GM21723 (cell line): ENCODE data around the gene MRPS27.

Experiments used
- ATAC-seq: cut with Tn5 transposase; IDR thresholded peaks from one replicate; pipeline ENCODE4 v1.9.1; 2021; ENCODE audit warnings: mild to moderate bottlenecking, moderate library complexity; ENCODE audit not compliant: unreplicated experiment

The MRPS27 gene

DNA sequence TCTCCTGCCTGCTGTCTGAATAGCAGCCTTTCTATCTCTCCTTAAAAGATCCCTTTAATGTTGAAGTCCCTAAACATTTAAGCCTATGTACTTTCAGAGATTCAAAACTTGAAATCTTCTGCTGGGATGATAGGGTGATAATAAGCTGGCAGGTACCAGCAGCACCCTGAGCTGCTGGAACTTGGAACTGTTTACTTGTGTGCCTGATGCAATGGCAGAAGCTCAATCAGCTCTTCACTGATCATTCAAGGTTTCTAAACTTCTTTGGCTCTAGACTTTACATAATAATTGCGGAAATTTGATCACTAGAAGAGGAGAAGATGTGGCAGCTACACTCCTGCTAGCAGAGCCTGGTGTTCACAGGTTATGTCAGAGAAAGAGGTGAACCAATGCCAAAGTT is 27.6 kb downstream of the MRPS27 start:
- no peak for ATAC-seq

DNA sequence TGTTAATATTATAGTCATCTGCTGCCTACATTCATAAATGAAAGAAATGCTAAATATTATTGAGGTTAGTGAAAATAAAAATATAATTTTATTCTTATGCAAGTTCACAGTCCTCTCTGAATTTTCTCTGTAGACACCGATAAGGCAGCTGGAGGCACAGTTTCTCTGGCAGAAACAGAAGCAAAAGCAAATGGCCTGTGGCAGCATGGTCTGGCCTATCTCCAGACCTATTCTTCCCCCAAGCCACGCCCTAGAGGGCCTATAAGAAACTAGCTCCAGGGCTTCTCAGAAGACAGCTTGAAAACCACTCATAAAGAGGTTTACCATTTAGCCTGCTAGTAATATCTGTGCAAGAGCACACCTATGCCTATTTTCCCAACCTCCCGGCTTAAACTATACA is 28.4 kb downstream of the MRPS27 start:
- ATAC-seq: no peak

DNA sequence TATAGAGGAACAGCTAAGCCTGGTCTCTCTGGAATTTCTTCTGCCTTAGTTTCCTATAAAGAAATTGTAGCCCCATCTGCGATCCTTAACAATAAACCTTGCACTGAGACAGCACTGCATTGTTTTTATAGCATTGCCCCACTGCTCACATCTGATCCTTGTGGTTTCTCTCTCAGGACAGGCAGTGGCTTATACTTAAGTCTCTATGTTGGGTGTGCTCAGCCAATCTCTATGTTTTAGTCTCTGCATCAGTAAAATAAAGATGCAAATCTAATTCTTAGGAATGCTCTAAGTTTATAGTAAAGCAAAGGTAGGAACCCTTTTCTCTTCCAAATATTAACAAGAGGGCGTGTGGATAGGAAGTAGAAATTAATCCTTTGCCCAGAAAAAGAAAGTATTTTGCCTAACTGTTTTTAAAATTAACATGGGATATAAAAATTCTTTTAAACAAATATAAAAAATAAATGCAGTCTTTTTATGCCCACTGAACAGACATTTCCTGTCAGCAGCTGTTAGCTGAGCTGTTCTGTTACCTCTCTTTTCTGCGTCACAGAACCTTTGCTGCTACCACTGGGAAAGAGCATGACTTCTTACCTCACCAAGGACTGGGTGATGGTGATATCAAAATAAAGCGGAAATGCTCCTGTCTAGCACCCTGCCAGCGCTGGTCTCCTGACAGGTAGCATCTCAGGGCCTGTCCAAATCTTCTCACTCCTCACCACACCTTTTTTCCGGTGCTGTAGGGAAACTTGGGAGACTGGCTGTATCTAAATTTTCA is 29.5 kb downstream of the MRPS27 start:
- ATAC-seq: no peak

DNA sequence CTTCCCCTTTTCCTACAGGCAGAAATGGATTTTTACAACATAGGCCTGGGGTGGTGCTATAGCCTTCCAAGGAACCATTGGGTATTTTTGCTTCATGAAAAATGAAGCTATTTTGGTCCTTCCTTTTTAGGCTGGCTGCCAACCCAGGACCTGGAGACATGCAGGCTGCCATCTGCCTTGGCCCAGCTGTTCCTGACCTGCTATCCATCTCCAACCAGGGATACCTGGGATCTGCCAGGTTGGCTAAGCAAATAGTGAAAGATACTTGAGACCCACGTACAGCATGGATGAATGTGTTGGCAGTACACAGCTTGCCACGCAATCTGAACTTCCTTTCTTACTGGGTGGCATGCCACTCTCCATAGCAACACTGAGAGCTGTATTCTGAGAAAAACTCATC is 31.1 kb downstream of the MRPS27 start:
- no peak for ATAC-seq

DNA sequence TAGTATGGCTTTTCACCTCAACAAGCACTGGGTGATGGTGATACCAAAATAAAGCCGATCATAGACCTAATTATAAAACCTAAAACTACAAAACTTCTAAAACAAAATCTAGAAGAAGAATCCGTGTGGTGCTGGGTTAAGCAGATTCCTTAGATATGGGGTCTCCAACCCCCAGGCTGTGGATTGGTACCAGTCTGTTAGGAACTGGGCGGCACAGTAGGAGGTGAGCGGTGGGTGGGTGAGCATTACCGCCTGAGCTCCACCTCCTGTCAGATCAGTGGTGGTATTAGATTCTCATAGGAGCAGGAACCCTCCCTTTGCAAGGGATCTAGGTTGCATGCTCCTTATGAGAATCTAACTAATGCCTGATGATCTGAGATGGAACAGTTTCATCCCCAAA is 33.2 kb downstream of the MRPS27 start:
- ATAC-seq: no peak

DNA sequence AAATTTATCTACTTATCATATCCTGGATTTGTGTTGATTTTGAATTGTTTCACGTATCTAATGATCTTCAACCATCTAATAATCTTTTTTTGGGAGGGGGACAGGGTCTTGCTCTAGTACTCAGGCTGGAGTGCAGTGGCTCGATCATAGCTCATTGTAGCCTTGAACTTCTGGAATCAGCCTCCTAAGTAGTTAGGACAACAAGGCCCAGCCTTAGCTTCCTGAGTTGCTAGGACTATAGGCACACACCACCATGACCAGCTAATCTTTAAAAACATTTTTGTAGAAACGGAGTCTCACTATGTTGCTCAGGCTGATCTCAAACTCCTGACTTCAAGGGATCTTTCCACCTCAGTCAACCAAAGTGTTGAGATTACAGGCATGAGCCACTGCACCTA is 34.6 kb downstream of the MRPS27 start:
- no peak for ATAC-seq

DNA sequence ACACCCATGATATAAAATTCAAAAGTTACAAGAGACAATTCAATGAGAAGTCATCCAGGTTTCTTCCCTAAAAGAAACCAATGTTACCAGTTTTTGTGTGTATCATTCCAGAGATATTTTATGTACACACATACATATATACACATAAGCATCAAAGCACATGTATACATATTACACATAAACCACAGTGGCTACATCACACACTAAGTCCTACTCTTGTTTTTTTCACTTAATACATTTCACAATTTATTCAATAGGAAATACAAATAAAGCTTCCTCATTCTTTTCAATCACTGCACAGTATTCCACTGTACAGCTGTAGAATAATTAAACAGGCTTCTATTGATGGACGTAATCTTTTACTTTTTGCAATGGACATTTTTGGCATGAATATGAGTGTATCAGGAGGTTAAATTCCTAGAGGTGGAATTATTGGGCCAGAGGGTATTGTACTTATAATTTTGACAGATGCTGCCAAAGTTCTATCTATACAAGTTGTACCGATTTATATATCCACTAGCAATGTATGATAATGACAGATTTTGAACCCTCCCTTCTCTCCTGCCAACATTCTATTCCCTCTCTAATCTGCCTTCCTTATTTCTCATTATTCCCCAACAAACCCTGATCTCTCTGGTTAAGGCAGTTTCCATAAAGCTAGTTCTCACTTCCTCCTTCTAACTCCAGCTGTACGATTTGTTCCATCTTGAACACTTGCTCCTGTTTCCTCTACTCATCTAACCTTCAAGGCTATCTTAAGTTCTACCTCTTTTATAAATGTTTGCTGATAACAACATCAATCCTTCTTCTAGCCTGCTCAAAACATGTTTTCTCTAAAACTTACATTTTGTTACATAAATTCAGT is 35.2 kb downstream of the MRPS27 start:
- no peak for ATAC-seq

DNA sequence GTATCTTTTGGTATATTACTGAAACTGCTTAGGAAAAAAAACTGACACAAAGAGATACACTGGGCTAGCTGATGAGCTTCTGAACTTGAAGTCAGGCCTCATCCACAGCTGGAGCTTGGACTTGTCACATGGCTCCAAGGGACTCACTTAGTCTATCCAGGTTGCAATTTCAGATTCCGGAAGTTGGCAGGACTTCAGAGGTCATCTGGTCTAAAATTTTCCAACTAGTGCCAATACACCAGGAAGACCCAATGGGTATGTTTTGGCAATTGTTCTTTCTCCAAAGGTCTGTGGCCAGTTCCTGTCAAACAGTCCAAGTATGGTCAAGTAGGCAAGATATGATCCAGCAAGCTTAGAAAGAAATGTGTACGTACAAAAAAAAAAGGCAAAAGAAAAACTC is 36.7 kb downstream of the MRPS27 start:
- ATAC-seq: no peak

DNA sequence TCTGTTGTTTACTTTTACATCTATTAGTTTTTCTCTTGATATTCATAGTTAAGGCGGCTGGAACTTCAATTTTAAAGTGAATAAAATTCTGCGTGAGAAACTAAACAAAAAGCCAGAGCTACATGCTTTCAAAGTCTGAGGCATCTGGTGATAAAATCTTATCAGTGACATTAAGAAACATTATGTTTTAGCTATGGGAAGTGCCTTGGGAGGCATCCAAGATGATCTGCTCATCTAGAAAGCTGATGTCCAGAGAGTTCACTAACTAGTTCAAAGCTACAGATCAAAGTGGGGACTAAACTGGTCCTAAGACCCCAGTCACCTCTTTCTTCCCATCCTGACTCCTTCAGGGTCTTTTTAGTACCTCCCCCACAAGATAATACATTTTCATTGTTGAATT is 37.2 kb downstream of the MRPS27 start:
- ATAC-seq: no peak

DNA sequence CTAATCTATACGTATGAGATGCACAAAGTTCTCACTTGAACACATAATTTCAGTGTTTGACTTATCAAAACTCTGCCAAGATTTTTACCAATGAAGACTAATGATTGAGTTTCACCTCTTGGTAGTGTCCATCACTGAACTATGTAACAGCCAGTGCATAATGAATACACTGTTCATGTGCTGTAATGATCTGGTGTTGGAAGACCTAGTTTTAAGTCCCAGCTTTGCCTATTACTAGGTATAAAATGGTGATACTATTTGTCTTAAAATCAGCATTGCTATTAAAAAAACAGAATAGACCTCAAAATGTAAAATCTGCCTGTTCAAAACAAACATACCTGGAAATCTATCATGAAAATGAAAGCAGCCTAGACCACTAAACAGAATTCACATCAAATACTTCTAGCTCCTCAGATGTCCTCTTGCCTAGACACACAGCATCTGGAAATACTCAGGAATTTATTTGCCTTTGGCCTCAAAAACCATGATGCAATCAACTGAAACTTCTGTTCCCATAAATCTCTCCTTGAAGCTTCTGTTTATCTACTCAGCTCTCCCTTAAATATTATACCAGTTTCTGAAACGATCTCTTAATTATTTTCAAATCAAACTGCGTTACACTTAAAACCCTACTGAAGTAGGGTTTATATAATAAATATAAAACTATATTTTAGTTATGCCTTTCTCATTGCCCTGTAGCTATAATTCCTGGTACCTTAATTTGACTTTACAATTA is 38.1 kb downstream of the MRPS27 start:
- no peak for ATAC-seq

DNA sequence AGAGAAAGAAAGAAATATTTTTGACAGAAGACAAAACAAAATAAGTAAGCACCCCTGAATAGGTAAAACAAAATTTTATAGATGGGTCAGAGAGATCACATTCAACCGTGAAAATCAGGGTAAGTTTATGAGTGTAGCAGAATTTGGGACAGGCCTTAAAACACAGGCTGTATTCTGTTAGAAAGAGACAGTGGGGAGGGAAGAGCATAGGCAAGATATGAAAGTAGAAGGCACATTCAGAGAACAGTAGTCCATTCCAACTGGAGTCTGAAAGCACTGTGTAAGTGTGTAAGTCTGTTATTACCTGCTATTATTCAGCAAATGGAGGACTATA is 38.6 kb downstream of the MRPS27 start:
- no peak for ATAC-seq

DNA sequence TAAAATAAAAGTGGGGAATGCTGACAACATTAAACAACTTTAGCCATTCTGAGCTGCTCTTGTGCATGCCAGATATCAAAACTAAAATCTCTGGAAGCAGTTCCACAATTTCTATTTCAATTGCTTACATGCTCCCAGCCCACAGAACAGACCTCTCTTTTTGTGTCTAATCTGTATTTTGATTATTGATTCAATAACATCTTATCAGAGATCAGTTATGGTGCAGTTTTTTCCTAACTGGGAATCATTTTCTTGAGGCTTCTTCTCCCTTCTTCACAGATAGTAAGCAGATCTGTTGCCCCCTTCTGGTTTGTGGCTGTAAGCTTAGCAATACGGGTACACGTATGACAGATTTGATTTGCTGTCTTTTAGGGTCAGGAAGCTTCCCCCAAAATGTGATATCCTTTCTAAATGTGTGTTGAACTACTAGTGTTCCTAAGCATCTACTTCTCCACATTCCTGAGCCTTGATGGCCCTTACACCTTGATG is 39.4 kb downstream of the MRPS27 start:
- ATAC-seq: no peak

DNA sequence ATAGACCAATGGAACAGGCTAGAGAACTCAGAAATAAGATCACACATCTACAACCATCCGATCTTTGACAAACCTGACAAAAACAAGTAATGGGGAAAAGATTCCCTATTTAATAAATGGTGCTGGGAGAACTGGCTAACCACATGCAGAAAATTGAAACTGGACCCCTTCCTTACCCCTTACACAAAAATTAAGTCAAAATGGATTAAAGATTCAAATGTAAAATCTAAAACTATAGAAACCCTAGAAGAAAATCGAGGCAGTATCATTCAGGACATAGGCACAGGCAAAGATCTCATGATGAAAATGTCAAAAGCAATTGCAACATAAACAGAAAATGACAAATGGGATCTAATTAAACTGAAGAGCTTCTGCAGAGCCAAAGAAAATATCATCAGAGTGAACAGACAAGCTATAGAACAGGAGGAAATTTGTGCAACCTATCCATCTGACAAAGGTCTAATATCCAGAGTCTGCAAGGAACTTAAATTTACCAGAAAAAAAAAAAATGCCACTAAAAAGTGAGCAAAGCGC is 43.8 kb downstream of the MRPS27 start:
- ATAC-seq: no peak

DNA sequence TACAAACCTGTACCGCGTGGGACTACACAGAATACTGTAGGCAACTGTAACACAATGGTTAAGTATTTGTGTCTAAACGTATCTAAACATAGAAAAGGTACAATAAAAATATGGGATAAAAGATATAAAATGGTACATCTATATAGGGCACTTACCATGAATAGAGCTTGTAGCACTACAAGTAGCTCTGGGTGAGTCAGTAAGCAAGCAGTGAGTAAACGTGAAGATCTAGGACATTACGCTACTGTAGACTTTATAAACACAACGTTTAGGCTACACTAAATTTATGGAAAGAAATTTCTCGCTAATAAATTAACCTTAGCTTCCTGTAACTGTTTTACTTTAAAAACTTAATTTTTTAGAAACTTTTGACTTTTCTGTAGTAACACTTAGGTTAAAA is 46.5 kb downstream of the MRPS27 start:
- no peak for ATAC-seq

DNA sequence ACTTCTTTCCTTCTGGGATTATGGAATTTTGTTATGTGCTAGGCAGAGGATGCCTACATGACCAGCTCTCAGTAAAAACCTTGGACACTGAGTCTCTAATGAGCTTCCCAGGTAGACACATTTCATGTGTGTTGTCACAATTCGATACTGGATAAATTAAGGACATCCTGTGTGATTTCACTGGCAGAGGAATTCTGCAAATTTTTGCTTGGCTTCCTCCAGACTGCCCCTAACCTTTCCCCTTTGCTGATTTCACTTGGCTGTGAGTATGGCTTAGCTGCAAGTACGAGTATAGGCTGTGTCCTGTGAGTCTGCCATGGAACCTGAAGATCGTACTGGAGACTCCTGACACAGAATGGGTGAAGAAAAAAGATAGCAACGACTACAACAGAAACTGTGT is 47.6 kb downstream of the MRPS27 start:
- no peak for ATAC-seq

DNA sequence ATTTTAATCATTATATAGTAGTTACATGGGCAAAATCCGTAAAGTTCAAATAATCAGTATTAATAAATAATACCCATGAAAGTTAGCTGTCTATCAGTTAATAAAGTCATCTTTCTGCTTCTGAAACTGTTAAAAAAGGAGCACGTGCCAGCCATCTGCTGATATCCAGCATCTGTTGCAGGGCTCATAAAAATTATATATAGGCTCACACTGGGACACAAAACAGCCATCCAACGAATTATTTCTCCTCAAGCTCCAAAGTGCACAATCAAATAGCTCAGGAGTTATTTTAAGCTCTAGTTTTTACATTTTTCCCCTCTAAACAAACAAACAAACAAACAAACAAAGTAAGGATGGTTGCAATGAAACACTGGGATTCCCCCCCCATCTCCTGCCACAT is 48.3 kb downstream of the MRPS27 start:
- no peak for ATAC-seq

DNA sequence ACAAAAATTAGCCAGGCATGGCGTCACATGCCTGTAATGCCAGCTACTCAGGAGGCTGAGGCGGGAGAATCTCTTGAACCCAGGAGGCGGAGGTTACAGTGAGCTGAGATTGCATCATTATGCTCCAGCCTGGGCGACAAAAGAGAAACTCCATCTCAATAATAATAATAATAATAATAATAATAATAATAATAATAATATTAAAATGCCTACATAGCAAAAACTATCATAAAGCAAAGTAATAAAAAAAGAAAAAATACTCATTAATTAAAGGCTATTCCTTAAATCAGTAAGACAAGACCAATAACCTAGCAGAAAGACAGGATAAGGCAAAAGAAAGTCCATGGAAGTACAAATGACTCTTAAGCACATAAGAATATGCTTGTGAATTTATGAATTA is 50.0 kb downstream of the MRPS27 start:
- ATAC-seq: no peak

DNA sequence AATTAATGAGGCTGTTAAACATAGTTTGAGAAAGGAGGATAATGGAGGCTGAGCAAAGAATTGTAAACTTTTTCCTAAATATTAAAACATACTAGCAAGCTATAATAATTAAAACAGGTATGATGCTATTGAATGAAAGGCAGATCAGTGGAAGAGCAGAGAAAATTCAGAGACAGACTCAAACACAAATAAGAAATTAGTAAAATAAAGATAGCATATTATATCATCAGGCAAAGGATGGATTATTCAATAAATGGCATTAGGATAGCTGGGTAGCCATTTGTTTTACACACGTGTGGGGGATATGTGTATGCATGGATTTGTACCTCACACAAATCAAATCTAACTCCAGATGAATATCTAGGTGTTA is 50.6 kb downstream of the MRPS27 start:
- no peak for ATAC-seq

DNA sequence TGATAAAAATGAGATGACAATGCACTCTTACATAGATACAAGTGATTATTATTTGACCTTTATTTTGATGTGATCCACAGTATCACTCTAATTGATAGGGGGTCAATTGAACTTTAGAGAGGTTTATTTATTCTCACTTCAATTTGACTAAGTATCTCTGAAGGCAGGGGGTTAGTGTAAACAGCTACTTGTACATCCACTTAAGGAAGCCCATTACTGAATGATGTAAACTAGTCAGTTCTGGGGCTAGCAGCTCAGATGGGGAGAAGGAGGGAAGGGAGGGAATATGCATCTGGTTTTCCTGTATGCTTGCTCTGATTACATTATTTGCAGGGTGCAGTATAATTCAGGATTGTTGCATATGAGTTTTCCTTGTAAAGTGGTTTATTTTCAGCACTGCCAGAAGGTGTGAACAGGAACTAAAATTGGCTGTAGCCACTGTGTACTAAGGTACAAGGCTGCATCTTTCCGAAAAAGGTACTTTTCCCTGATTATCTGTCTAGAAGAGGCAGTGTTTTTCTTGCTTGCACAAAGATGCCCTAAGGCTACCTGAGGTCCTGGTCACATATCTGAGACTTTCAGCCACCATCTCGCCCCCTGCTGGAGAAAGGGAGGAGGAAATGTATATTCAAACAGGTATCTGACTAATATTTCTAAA is 51.2 kb downstream of the MRPS27 start:
- ATAC-seq: peak; percentile 60

DNA sequence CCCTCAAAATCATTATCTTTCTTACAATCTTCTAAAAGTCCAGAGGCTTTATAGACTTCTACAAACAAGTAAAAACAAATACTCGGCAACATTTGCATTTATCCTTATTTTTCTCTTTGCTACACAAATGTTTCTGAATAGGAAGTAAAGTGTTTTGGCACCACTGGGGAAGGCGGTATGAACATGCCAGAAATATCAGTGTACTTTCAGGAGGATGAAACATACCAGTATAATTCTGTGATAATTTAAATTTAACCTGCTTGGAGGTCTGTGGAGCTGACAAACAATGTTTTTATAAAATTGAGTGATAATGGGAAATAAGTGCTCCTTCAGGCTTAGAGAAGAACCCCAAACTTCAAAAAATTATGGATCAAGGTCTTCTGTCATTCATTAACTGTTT is 51.8 kb downstream of the MRPS27 start:
- ATAC-seq: no peak

DNA sequence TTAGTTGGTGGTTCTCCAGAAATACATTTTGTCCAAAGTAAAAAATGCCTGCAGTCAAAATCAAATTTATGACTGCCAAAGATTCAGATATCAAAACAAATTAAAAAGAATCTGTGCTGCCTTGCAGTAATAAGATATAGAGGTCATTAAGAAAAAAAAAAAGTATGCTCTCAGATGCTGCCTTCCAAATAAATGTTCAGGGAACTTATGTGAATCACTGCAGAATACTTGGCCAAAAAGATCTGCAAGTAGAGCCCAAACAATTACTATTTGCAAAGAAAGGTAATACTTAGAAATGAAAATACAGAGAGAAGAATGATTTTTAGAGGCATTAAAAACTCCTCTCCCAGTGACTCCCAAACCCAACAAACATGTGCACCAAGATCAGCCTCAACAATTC is 52.4 kb downstream of the MRPS27 start:
- no peak for ATAC-seq
